Measurements from ENCODE around the gene TTC8.

GRCh38 chr14:88866305-88866704, 41.9 kb downstream of the TTC8 start:
- no peak for TF ChIP-seq CTCF (IDR thresholded peaks at IDR 0.05)
- TF ChIP-seq POLR2A (IDR thresholded peaks at IDR 0.05): no peak
- no peak for TF ChIP-seq EP300 (IDR thresholded peaks at IDR 0.05)
